CD8-positive, alpha-beta memory T cell (primary cell): ENCODE data around the gene ZNF217. TPM values are rescaled to one million over a fixed set of nuclear protein-coding genes. Genes with fewer than 3 reads are reported as not detected.
"Not testable (repeated sequence)": the region's sequence is repeated elsewhere in the genome, so short reads cannot be mapped to it uniquely, and the experiment has no call there.

Source experiments
- CTCF ChIA-PET: fragments of 350-600 bp; sonication (Branson Sonifier 250); formaldehyde crosslinking; loops from one replicate; lab custom pipeline; 2021; ENCODE audit warnings: antibody characterized with exemption; lab: Charles Lee
- POLR2A ChIA-PET: fragments of 350-600 bp; sonication (Branson Sonifier 250); formaldehyde crosslinking; loops from one replicate; lab custom pipeline; 2021; ENCODE audit warnings: antibody characterized with exemption; lab: Charles Lee
- DNase-seq, 5 donors: peaks; one replicate each; pipeline versions ENCODE4 v3.0.0 to v3.0.0-alpha.2; 2020 to 2022; ENCODE audit warnings: mixed read lengths in 1 of 5
- H3K27ac ChIP-seq: one replicate; pipeline ENCODE4 v1.7.0; 2013; ENCODE audit warnings: low read depth, mild to moderate bottlenecking, low read length, moderate library complexity
- H3K27me3 ChIP-seq: 2 replicates; pipeline ENCODE4 v1.7.0; 2013; ENCODE audit warnings: low read length, mild to moderate bottlenecking; ENCODE audit not compliant: insufficient read depth, poor library complexity, severe bottlenecking
- H3K36me3 ChIP-seq: 2 replicates; pipeline ENCODE4 v1.7.0; 2013; ENCODE audit warnings: mild to moderate bottlenecking, low read length, moderate library complexity; ENCODE audit not compliant: insufficient read depth
- H3K4me1 ChIP-seq: 2 replicates; pipeline ENCODE4 v1.7.0; 2013; ENCODE audit warnings: mild to moderate bottlenecking, low read length, moderate library complexity; ENCODE audit not compliant: insufficient read depth
- H3K4me3 ChIP-seq: 2 replicates; pipeline ENCODE4 v1.7.0; 2013; ENCODE audit warnings: mild to moderate bottlenecking, low read length
- H3K9me3 ChIP-seq: 2 replicates; pipeline ENCODE4 v1.7.0; 2013; ENCODE audit warnings: mild to moderate bottlenecking, low read length
- H3K27ac Mint-ChIP-seq, 8 donors: one replicate each; pipeline ENCODE4 v1.8.0; 2020 to 2021; ENCODE audit warnings: mixed read lengths in 8 of 8, mild to moderate bottlenecking in 6 of 8, inconsistent platforms in 3 of 8, moderate library complexity in 3 of 8
- H3K27me3 Mint-ChIP-seq, 2 donors: one replicate each; pipeline ENCODE4 v1.8.0; 2020 to 2021; ENCODE audit warnings: mixed read lengths in 2 of 2, mild to moderate bottlenecking in 1 of 2, moderate library complexity in 1 of 2
- H3K36me3 Mint-ChIP-seq, 3 donors: one replicate each; pipeline ENCODE4 v1.8.0; 2020 to 2021; ENCODE audit warnings: mixed read lengths in 3 of 3, inconsistent platforms in 1 of 3, mild to moderate bottlenecking in 1 of 3
- H3K4me1 Mint-ChIP-seq, 3 donors: one replicate each; pipeline ENCODE4 v1.8.0; 2020 to 2021; ENCODE audit warnings: mixed read lengths in 3 of 3, inconsistent platforms in 1 of 3, mild to moderate bottlenecking in 1 of 3
- H3K4me3 Mint-ChIP-seq, 7 donors: one replicate each; pipeline ENCODE4 v1.8.0; 2020 to 2021; ENCODE audit warnings: mixed read lengths in 7 of 7, mild to moderate bottlenecking in 6 of 7, moderate library complexity in 4 of 7, inconsistent platforms in 2 of 7
- H3K9me3 Mint-ChIP-seq, 5 donors: one replicate each; pipeline ENCODE4 v1.8.0; 2020 to 2022; ENCODE audit warnings: mixed read lengths in 5 of 5, mild to moderate bottlenecking in 3 of 5, moderate library complexity in 2 of 5, inconsistent platforms in 1 of 5
- polyA plus RNA-seq: library from polyadenylated mRNA; unstranded; fragments of 300-500 nt; fragmentation: Illumina TruSeq; gene quantifications from one replicate; pipeline ENCODE4 v1.2.3, GENCODE V29; 2021
- total RNA-seq, 2 experiments: library from RNA; stranded (reverse); gene quantifications; one replicate each; pipeline ENCODE4 v1.2.3, GENCODE V29; 2021

Gene ZNF217
- total and polyA plus RNA-seq, 3 experiments from 2014 or later = 24.0 to 54.3 (median 52.5) TPM

- Mint-ChIP-seq H3K27me3 (no peaks in the 10 kb centered on the region), H3K4me1 (peaks cover 20 to 34% (median 28%) of the 10 kb centered on the region in 3 donors), H3K4me3 (no peak overlapping the region), H3K9me3 (no peaks in the 10 kb centered on the region), H3K27ac (peak overlapping the region in 1 of 8 donors; percentile 48), H3K36me3 (no peaks in the 10 kb centered on the region)
- CTCF ChIA-PET = interaction anchor here (1.5 kb wide), 1 partner anchor 15 kb away, joined by 4 read pairs; no protein-coding TSS in a partner anchor
- no peak for DNase-seq
- Histone ChIP-seq H3K4me1 (peaks cover 20% of the 10 kb centered on the region), H3K36me3 (no peaks in the 10 kb centered on the region), H3K4me3 (no peak overlapping the region), H3K9me3 (no peaks in the 10 kb centered on the region), H3K27me3 (no peaks in the 10 kb centered on the region), H3K27ac (no peak overlapping the region)
- POLR2A ChIA-PET = interaction anchor here (0.6 kb wide), 1 partner anchor 129 kb away, joined by 3 read pairs; no protein-coding TSS in a partner anchor
Measured at GRCh38 chr20:53636540-53637097, 43.0 kb upstream of the ZNF217 start.

- H3K4me3 Mint-ChIP-seq = no peak overlapping the region
- Histone ChIP-seq H3K27me3 (no peaks in the 10 kb centered on the region), H3K9me3 (no peaks in the 10 kb centered on the region), H3K4me1 (peaks cover 13% of the 10 kb centered on the region), H3K27ac (no peak overlapping the region), H3K4me3 (no peak overlapping the region), H3K36me3 (no peaks in the 10 kb centered on the region)
- DNase-seq = no peak
- POLR2A ChIA-PET = no interaction called here
- no peaks in the 10 kb centered on the region for H3K9me3 Mint-ChIP-seq
- CTCF ChIA-PET = interaction anchor here (1.5 kb wide), 1 partner anchor 16 kb away, joined by 4 read pairs; no protein-coding TSS in a partner anchor
- H3K36me3 Mint-ChIP-seq = no peaks in the 10 kb centered on the region
- no peaks in the 10 kb centered on the region for H3K27me3 Mint-ChIP-seq
- peak overlapping the region in 3 of 8 donors; percentile 21 to 72 (median 53) for H3K27ac Mint-ChIP-seq
- peaks cover 16 to 27% (median 18%) of the 10 kb centered on the region in 3 donors for H3K4me1 Mint-ChIP-seq
Measured at GRCh38 chr20:53635221-53635620, 41.6 kb upstream of the ZNF217 start.

- Histone ChIP-seq H3K9me3 (no peaks in the 10 kb centered on the region), H3K4me1 (peaks cover 13% of the 10 kb centered on the region), H3K27ac (no peak overlapping the region), H3K36me3 (no peaks in the 10 kb centered on the region), H3K27me3 (no peaks in the 10 kb centered on the region), H3K4me3 (no peak overlapping the region)
- Mint-ChIP-seq H3K27me3 (no peaks in the 10 kb centered on the region), H3K9me3 (no peaks in the 10 kb centered on the region), H3K36me3 (no peaks in the 10 kb centered on the region), H3K4me1 (peaks cover 12 to 18% (median 17%) of the 10 kb centered on the region in 3 donors), H3K27ac (peak overlapping the region in 1 of 8 donors; percentile 12), H3K4me3 (no peak overlapping the region)
- DNase-seq = no peak
- ChIA-PET CTCF (interaction anchor here (0.9 kb wide), 1 partner anchor 9 kb away, joined by 3 read pairs; no protein-coding TSS in a partner anchor), POLR2A (interaction anchor here (0.6 to 0.9 kb wide), 2 partner anchors 9 to 10 kb away, joined by 3 to 9 read pairs; no protein-coding TSS in a partner anchor)
Measured at GRCh38 chr20:53631909-53632662, 38.4 kb upstream of the ZNF217 start.

GRCh38 chr20:53629436-53629835 lies 35.8 kb upstream of the ZNF217 start:
- H3K4me3 Mint-ChIP-seq = no peak overlapping the region
- no peaks in the 10 kb centered on the region for H3K27me3 ChIP-seq
- H3K9me3 ChIP-seq = no peaks in the 10 kb centered on the region
- H3K27me3 Mint-ChIP-seq = no peaks in the 10 kb centered on the region
- H3K4me3 ChIP-seq = no peak overlapping the region
- no peaks in the 10 kb centered on the region for H3K4me1 ChIP-seq
- H3K27ac ChIP-seq = no peak overlapping the region
- POLR2A ChIA-PET = no interaction called here
- H3K36me3 ChIP-seq = no peaks in the 10 kb centered on the region
- CTCF ChIA-PET = no interaction called here
- no peak for DNase-seq
- no peaks in the 10 kb centered on the region for H3K9me3 Mint-ChIP-seq
- H3K4me1 Mint-ChIP-seq = peaks cover 0 to 9% (median 3%) of the 10 kb centered on the region in 3 donors
- no peaks in the 10 kb centered on the region for H3K36me3 Mint-ChIP-seq
- no peak overlapping the region for H3K27ac Mint-ChIP-seq

GRCh38 chr20:53628758-53629157 lies 35.1 kb upstream of the ZNF217 start:
- H3K4me3 ChIP-seq, H3K9me3 ChIP-seq, DNase-seq, POLR2A ChIA-PET, H3K4me3 Mint-ChIP-seq, CTCF ChIA-PET, H3K27me3 Mint-ChIP-seq, H3K36me3 ChIP-seq, H3K27ac Mint-ChIP-seq, H3K27me3 ChIP-seq, H3K9me3 Mint-ChIP-seq, H3K27ac ChIP-seq, H3K36me3 Mint-ChIP-seq, H3K4me1 ChIP-seq: not testable (repeated sequence)
- H3K4me1 Mint-ChIP-seq = peaks cover 4 to 14% (median 6%) of the 10 kb centered on the region in 3 donors

- H3K4me1 Mint-ChIP-seq = peaks cover 11 to 20% (median 13%) of the 10 kb centered on the region in 3 donors
- no peak overlapping the region for H3K4me3 Mint-ChIP-seq
- CTCF ChIA-PET = no interaction called here
- POLR2A ChIA-PET = no interaction called here
- H3K27me3 Mint-ChIP-seq = no peaks in the 10 kb centered on the region
- Histone ChIP-seq H3K4me1 (peaks cover 6% of the 10 kb centered on the region), H3K9me3 (no peaks in the 10 kb centered on the region), H3K27ac (no peak overlapping the region), H3K27me3 (no peaks in the 10 kb centered on the region), H3K4me3 (no peak overlapping the region), H3K36me3 (no peaks in the 10 kb centered on the region)
- peak overlapping the region in 2 of 8 donors; percentile 19 to 58 for H3K27ac Mint-ChIP-seq
- no peaks in the 10 kb centered on the region for H3K9me3 Mint-ChIP-seq
- DNase-seq = no peak
- H3K36me3 Mint-ChIP-seq = no peaks in the 10 kb centered on the region
Measured at GRCh38 chr20:53628076-53628475, 34.4 kb upstream of the ZNF217 start.

- H3K27ac ChIP-seq, DNase-seq, H3K4me3 ChIP-seq, H3K9me3 Mint-ChIP-seq, H3K27me3 Mint-ChIP-seq, POLR2A ChIA-PET, H3K9me3 ChIP-seq, H3K27ac Mint-ChIP-seq, H3K4me3 Mint-ChIP-seq, H3K36me3 Mint-ChIP-seq, H3K27me3 ChIP-seq, H3K36me3 ChIP-seq: not testable (repeated sequence)
- H3K4me1 ChIP-seq = peaks cover 17% of the 10 kb centered on the region
- H3K4me1 Mint-ChIP-seq = peaks cover 22 to 31% (median 23%) of the 10 kb centered on the region in 3 donors
- CTCF ChIA-PET = interaction anchor here (1.1 kb wide), 1 partner anchor 14 kb away, joined by 3 read pairs; no protein-coding TSS in a partner anchor
Measured at GRCh38 chr20:53627001-53627400, 33.4 kb upstream of the ZNF217 start.

- Histone ChIP-seq H3K27me3 (no peaks in the 10 kb centered on the region), H3K4me1 (peaks cover 21% of the 10 kb centered on the region), H3K36me3 (no peaks in the 10 kb centered on the region), H3K27ac (no peak overlapping the region), H3K9me3 (no peaks in the 10 kb centered on the region), H3K4me3 (no peak overlapping the region)
- POLR2A ChIA-PET = no interaction called here
- H3K9me3 Mint-ChIP-seq = no peaks in the 10 kb centered on the region
- no peaks in the 10 kb centered on the region for H3K27me3 Mint-ChIP-seq
- H3K4me3 Mint-ChIP-seq = no peak overlapping the region
- DNase-seq = no peak
- CTCF ChIA-PET = interaction anchor here (1.1 kb wide), 1 partner anchor 14 kb away, joined by 3 read pairs; no protein-coding TSS in a partner anchor
- no peaks in the 10 kb centered on the region for H3K36me3 Mint-ChIP-seq
- H3K4me1 Mint-ChIP-seq = peaks cover 26 to 35% (median 27%) of the 10 kb centered on the region in 3 donors
- no peak overlapping the region for H3K27ac Mint-ChIP-seq
Measured at GRCh38 chr20:53626584-53626983, 32.9 kb upstream of the ZNF217 start.
